Adrenal gland (tissue), 5 donors: ENCODE results near the gene ANKRD55.

Experiments
- POLR2A ChIP-seq, 2 donors: fragments of 450-650 bp; IDR thresholded peaks; one replicate each; pipeline ENCODE4 v1.6.1; 2017; ENCODE audit warnings: antibody characterized with exemption in 2 of 2, mild to moderate bottlenecking in 2 of 2, moderate library complexity in 1 of 2
- TF ChIP-seq, protein P1 (sequence below), 6 experiments: fragments of 450-650 bp in 4 of 6; fragments of 200-600 bp in 2 of 6; sonication (generic) in 1 of 6; IDR thresholded peaks; 1 replicate in 5 of 6; 2 replicates in 1 of 6; pipeline versions ENCODE4 v1.5.1 to v1.8.0; 2016 to 2021; ENCODE audit warnings: antibody characterized with exemption in 6 of 6, mild to moderate bottlenecking in 2 of 6, moderate library complexity in 1 of 6
- donor health status: DM: no; HTN: no; CAD: no.

DNA sequence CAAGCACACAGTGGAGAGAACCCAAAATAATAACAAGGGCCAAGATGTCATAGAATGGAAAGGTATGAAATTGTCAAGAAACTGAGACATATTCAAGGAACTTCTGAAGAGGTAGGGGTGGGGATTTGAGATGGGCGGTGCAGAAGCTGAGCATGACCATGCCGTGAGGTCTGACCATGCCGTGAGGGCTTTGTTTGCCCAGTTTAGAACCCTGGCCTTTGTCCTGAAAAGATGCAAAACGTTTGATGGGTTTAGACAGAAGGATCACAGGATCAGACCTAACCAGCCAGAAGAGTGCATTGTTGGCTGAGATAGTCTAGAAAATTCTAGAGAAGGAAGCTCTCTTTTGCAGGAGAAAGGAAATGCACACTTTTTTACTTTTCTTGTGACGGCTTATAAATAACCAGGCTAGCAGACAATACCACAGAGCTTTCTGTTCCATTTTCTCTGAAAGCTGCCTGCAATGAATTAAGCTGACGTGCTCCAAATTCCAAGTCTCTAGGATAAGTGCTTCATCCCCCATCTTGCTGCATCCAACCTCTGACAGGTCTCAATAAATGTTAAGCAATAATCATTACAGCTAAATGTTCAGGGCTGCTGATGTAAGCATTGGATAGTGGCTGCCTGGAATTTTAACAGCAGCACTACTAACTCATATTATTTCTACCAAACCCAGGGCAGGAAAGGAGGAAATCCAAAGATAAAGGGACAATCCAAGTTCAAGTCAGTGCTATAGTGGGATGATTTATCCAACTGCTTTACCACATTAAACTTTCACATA, 127.4 kb downstream of the ANKRD55 start:
- TF ChIP-seq, protein P1, sequence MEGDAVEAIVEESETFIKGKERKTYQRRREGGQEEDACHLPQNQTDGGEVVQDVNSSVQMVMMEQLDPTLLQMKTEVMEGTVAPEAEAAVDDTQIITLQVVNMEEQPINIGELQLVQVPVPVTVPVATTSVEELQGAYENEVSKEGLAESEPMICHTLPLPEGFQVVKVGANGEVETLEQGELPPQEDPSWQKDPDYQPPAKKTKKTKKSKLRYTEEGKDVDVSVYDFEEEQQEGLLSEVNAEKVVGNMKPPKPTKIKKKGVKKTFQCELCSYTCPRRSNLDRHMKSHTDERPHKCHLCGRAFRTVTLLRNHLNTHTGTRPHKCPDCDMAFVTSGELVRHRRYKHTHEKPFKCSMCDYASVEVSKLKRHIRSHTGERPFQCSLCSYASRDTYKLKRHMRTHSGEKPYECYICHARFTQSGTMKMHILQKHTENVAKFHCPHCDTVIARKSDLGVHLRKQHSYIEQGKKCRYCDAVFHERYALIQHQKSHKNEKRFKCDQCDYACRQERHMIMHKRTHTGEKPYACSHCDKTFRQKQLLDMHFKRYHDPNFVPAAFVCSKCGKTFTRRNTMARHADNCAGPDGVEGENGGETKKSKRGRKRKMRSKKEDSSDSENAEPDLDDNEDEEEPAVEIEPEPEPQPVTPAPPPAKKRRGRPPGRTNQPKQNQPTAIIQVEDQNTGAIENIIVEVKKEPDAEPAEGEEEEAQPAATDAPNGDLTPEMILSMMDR (IDR thresholded peaks at IDR 0.05): no peak
- TF ChIP-seq POLR2A (IDR thresholded peaks at IDR 0.05): no peak
